Omental fat pad (tissue), 4 donors: ENCODE data around the gene ADAM22. TPM values are rescaled to one million over a fixed set of nuclear protein-coding genes. Genes with fewer than 3 reads are reported as not detected.

Experiments
- ATAC-seq: fragments of 150-250 bp; one replicate; pipeline ENCODE4 v1.9.1; 2016; ENCODE audit warnings: mild to moderate bottlenecking, moderate library complexity; ENCODE audit not compliant: low FRiP score
- DNase-seq: peaks from one replicate; pipeline ENCODE4 v3.0.0-alpha.2; 2019; ENCODE audit warnings: low spot score
- CTCF ChIP-seq, 3 donors: fragments of 450-650 bp; IDR thresholded peaks; one replicate each; pipeline ENCODE4 v1.5.1; 2016 to 2017; ENCODE audit warnings: antibody characterized with exemption in 3 of 3, mild to moderate bottlenecking in 3 of 3, moderate library complexity in 2 of 3
- total RNA-seq, 4 donors: library from RNA; depleted of rRNA; stranded (reverse); fragments of >200 nt; gene quantifications; one replicate each; pipeline ENCODE4 v1.1.0, GENCODE V29; 2016

Gene ADAM22
- total RNA-seq, 4 donors from 2014 or later, result 0.82 to 7.3 (median 3.4) TPM

DNA sequence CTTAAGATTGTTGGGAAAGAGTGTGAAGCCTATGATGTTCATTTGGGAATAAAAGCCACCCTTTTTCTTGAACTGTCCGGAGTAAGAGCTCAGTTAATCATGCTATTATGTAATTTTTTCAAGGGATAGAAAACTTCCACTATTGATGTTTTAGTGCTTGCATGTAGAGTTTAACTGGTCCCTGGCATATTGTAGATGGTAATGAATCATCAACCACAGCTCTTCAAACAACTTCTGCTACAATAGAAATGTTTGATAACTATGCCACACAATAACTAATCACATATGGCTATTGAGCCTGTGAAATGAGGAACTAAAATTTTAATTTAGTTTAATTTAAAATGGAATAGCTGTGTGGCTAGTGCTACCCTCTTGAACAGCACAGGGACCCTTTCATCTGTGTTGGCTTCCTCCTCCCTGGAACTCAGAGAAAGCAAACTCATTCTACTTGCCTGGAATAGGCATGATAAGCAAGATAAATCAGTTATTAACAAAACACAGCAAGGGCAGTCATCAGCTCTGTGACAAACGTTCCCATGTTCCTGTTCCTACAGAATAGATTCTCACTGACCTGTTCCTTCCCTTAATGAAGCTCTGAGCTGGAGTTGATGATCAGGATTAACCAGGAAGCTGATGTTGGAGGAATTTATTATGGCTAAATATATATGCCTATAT, 290.7 kb downstream of the ADAM22 start:
- ATAC-seq (no peak), DNase-seq (no peak)
- no peak for TF ChIP-seq CTCF (IDR thresholded peaks at IDR 0.05)

- ATAC-seq, result no peak
These were observed 292.1 kb downstream of the ADAM22 start for GRCh38 chr7:88226201-88226600.

DNA sequence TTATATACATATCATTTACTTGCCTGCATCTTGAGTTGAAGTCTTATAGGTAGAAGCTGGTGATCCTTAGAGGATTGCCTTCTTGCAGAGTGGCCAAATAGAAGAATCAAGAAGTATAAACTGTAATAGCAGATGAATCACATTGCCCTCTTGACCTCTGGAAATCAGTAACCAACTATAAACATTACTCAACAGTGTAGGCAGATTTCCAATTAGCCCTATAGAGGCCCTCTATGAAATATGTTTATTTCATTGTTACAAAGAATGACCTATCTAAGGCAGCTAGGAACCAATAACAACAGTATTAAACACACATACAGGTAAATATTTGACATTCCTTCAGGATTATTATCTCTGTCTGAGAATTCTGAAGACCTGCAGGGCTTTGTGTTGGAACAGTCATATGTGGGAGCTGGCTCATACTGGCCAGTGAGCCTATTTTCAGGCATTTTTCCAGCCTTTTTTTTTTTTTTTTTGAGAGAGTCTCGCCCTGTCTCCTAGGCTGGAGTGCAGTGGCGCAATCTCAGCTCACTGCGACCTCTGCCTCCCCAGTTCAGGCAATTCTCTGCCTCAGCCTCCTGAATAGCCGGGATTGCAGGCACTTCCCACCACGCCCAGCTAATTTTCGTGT, 292.9 kb downstream of the ADAM22 start:
- TF ChIP-seq CTCF (IDR thresholded peaks at IDR 0.05), result no peak
- DNase-seq, result no peak
- peak; percentile 87 for ATAC-seq

More at GRCh38 chr7:88226201-88226600, 292.1 kb downstream of the ADAM22 start:
- no peak for TF ChIP-seq CTCF (IDR thresholded peaks at IDR 0.05)
- DNase-seq, result no peak

DNA sequence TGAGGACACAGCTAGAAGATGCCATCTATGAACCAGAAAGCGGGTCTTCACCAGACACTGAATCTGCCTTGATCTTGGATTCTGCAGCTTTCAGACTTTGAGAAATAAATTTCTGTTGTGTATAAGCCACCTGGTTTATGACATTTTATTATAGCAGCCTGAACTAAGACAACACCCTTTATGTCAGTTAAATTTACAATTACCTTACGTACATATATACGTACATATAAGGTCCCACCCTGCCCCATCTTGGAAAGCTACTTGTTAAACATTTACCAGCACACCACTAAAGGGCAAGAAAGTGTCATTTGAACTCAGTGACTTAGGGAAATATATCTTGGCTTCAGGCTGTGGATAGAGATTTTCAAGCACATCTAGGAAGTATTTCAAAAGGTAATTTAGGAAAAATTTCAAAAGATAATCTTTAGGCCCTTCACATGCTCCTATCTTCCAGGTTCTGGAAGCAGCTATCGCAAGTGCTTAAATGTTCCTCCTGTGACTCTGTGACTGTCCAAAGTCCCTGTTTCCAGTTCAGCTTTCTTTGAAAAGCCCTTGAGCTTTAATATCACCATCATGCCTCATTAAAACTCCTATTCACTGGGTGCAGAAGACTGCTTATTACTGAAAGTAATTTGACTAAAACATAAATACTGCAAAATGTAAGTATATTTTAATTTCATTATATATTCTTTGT, 295.4 kb downstream of the ADAM22 start:
- DNase-seq, result no peak
- no peak for ATAC-seq
- no peak for TF ChIP-seq CTCF (IDR thresholded peaks at IDR 0.05)

DNA sequence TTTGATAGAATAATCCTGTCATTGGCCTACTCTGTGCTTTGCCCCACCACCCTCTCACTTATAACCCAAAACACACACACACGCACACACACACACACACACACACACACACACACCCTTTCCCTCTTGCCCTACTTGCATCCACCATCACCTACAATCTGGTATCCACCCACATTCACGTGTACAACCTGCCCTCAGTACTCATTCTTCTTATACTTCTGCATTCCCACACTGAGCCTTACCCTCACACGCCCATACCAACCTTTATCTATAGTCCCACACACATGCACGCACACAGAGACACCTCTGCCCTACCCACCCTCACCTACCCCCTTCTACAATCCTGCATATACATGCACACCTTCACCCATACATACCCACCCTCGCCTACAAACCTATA, 296.6 kb downstream of the ADAM22 start:
- no peak for TF ChIP-seq CTCF (IDR thresholded peaks at IDR 0.05)
- DNase-seq (no peak), ATAC-seq (no peak)

GRCh38 chr7:88233828-88234227, 299.8 kb downstream of the ADAM22 start:
- TF ChIP-seq CTCF (IDR thresholded peaks at IDR 0.05), result no peak
- ATAC-seq (no peak), DNase-seq (no peak)
